ENCODE results near the gene CENPX.
A peak's percentile ranks its signal among the peaks of the same experiment; 100 is the strongest.

Gene CENPX

DNA sequence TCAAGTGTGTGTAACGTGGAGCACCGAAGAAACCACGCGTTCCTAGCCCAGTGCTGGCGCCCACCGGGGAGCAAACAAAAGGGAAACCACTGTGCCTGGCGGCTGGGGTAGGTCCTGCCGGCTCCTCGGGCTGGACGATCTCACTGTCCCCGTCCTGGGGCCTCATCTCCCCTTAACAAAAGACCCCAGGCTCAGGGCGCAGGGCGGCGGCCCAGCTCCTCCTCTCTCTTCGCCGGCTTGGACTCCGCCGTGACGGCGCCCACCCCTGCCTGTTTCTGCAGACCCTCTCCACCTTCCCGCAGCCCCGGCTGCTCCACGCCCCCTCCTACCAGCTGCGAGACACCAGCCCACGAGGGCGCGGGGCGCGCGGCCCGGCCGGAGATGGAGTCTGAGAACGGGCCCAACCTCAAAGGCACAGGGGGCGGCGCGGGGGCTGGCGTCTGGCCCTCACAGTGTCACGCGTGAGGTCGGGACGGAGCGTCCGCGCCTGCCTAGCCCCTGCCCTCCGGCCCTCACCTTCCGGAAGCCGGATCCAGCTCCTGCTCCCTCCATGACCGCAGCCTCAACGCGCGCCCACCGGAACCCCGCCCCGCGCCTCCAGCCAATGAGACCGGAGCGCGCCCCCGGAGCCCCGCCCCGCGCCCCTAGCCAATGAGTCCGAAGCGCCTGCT, at the start of gene CENPX:
Gene CENPX, minus strand, starts transcription at position 569 of the 671 bp plus-strand sequence. Its CDS starts 17 bp downstream, at position 552.
- DNase-seq, result no peak

DNA sequence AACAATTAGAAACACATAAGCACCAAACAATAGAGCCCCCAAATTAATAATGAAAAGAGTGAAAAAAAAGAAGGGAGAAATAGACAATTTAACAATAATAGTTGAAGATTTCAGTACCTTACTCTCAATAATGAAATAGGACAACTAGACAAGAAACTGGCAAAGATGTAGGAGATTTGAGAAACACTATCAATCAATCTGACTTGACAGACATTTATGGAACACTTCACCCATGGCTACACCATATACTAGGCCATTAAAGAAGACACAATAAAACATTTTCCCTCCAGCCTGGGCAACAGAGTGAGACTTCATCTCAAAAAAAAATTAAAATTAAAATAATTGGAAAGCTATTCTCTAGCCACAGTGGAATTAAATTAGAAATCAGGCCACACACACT, 47.9 kb upstream of the CENPX start:
- no peak for DNase-seq

DNA sequence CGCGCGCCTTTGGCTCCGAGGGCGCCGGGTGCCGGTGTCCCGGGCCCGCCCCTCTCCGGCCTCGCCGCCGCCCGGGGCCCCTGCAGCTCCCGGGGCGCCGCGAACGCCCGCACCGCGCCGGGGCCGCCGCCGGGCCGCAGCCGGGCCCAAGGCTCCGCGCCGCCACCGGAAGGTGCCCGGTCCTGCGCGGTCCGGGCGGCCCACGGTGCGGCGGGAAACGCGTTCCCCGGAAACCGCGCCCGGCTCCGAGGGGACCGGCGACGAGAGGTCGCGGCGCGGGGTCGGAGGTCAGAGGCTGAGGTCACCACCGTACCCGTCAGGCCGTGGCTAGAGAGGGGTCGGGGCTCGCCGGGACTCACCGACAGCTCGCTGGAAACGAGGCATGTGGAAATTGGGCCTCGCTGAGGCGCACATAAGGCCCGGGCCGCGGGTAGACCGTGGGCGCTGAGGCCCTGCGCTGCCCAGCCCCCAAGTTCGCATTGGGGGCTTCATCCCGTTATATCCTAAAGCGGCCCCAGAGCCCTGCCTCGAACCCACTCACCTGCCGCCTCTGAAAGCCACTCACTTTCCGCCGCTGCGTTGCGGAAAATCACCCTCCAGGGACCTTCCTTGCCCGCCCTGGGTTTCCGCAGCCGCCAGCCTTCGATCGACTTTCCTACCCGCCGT, 43.1 kb upstream of the CENPX start, which contains the start of gene DUS1L:
Gene DUS1L, minus strand, starts transcription at position 167 of the 666 bp plus-strand sequence. CDS start 745 bp downstream, outside the sequence.
- peak; percentile 80 for DNase-seq

DNA sequence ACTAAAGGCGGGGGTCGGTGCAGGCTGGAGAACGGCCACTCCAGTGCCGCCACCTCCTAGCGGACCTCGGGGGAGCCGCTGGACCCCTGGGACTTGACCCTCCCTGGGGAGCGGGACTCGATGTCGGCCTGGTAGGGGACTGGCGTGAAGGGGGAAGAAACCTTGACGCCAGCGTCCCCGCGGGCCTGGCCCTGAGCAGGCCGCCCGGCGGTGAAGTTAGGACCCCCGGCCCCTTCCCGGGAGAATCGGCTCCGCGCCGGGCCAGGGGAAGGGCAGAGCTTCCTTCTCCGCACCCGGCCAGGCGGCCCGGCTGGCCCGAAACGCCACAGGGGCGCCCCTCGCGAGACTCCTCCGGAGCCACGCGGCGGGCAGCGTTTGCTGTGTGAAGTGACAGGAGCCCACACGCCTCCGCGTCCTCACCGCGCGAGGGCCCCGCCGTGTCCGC, 42.5 kb upstream of the CENPX start:
- peak; percentile 49 for DNase-seq

DNA sequence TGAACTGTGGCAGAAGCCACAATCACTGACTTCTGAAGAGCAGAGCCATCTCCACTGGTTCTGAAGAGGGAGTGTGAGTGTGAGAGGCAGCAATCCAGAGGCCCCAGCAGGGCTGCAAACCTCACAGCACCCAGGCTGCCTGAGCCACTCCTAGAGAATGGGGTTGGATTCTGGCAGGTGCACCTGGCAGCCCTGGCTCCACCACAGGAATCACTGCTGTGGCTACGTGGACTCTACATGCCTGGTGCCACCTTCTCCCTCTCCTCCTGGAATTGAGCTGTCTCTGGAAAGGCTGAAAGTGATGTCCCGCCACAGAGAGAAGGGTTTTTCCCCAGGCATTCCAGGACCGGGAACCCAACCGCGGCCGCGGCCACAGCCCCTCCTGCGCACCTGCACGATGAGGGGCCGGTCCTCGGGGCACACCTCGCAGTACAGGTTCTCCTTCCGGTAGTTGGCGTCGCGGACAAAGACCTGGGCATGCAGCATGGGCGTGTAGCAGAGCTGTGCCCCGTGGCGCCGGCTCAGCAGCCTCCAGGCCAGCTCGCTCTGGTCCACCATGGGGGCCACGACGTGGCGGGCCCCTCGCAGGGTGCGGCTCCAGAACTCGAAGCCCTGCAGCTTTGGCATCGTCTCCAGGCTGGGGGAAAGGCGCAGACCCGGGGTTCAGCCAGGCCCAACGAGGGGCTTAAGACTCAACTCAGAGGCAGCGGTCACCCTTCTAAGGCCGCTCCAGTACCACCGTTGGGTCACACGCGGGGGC, 41.9 kb upstream of the CENPX start:
- DNase-seq, result no peak

DNA sequence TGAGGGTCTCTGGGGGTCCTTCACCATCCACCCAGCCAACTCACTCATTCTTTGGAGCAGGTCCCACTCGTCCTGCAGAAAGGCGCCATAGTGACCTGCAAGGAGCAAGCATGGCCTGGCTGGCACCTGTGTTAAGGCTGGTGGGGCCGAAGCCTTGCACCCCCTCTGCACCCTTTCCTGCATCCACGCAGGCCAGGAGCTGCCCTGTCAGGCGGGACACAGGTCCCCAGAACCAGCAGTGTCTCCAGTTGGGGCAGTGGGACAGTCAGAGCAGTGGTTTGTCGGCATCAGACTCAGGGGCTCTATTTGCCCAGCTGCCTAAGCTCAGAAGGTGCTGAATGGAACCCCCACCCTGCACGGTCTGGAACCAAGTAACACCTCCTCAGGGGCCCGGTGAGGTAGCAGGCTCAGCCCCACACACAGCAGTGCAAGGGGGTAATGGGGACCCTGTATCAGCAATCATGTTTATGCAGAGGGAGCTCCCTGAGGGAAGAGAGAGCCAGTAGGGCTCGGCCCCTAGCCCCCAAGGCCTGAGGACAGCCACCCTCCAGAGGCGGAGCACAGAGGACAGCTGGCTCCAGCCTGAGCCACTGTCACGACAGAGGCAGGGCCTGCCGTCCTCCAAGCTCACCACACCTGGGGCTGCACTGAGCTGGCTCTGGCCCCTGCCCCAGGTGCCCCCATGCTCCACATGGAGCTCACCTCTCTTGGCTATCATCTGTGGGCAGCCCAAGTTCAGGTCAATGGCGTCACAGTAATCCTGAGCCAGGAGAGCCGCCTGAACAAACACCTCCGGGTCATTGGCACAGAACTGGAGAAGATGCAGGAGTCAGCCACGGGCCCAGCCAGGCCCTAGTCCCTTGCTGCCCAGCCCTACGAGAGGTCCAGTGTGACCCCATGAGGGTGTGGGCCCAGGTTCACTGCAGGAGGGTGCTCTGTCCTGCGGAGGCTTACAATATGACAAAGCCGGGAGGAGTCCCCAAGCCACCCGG, 41.0 kb upstream of the CENPX start:
- DNase-seq, result no peak

DNA sequence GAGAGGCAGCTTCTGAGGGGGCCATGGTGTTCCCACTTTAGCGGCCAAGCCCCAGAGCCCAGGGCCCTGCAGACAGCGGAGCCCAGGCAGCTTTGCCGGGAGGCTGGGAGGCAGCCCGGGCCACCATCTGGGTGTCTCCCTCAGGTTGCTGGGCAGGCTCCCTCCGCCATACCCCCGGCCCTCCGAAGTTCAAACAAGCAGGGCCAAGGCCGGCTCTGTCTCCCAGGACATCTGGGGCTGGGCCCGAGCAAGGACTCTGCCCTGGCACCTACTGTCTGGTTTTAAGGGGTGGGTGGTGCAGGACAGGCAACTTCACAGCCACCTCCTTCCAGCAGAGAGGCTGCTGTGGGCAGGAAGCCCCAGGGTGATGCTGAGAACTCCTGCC, 40.3 kb upstream of the CENPX start:
- DNase-seq, result no peak

DNA sequence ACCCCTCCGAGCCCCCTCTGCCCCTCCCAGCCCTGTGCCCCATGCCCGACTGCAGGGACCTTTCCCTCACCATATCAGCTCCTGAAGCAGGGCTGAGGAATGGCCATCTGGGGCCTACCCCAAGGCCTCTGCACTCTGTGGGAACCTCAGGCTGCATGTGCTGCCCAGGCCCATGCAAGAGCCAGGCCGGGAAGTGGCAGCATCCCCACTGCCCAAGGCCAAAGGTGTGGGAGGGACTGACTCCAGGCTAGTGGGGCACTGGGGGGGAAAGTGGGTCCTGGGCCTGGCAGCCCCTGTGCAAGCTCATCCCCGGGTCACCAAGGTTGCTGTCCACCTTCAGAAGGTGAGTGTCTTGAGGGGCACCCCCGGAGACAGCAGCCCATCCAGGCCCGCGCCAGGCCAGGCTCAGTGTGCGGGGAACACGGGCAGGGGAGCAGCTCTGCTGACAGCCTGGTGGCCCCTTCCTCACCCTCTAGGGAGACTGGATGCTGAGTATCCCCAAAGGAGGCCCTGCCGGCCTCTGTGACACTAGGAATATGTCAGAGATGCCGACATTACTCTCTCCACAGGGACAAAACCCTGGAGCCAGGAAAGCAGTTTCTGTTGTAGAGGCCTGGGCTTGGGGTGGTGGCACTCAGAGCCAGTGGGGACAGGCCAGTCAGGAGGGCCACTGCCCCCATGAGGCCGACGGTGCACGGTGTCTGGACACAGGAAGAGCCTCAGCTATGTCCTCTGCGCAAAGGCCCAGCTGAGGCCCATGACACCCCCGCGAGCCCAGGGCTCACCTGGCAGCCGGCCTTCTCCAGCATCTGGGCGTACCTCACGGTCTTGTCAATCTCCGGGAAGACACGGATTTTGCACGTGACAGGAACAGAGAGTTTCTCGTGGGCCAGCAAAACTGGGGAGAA, 39.7 kb upstream of the CENPX start:
- DNase-seq, result no peak

DNA sequence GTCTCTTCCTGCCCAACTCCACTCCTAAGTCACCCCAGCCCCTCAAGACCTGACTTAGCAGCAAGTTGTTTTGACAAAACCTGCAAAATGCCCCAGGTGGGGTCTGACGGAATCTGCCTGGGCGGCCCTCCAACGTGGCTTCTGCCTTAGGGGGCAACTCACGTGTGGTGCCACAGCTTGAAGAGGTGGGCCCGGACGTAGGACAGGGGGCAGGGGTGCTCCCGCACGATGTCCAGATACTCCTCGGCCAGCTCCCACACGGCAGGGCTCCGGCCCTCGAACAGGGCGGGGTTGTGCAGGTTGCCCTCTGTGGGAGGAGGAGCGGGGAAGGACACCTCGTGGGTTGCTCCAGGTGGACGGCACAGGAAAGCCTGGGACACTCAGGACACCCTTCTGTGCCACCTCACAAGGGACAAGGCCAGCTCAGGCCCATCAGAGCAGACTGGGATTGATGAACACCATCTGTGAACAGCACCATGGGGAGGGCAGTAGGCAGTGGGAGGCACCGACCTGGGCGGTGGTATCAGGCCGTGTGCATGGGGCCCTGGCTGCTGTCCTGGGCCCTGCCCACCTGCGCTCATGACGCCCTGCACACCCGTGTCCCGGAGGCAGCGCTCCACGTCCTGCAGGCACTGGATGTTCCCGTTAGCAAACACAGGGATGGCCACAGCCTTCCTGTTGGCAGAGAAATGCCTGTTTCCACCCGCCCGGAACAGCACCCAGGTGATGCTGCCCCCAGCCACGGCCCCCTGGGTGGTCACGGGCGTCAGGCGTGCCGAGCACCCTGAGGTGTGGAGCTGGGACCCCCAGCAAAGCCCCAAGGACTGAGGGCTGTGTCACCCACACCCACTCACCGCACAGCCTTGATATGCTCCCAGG, 38.6 kb upstream of the CENPX start:
- no peak for DNase-seq

DNA sequence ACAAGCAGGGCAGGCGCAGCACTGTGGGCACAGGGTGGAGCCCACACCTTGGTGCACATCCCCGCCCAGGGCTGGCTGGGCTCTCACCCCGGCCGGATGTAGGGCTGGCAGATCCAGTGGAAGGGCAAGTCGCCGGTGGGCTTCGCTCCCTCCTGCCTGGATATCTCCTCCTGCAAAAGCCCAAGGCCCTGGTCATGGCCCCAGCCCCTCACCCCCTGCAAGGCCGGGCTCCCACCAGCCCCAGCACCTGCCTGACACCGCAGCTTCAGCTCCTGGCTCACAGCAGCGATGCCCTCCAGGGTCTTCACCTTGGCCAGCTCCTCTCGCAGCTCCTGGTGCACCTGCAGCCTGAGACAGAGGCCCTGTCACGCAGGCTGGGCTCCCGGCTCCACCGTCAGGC, 37.9 kb upstream of the CENPX start:
- DNase-seq, result no peak

DNA sequence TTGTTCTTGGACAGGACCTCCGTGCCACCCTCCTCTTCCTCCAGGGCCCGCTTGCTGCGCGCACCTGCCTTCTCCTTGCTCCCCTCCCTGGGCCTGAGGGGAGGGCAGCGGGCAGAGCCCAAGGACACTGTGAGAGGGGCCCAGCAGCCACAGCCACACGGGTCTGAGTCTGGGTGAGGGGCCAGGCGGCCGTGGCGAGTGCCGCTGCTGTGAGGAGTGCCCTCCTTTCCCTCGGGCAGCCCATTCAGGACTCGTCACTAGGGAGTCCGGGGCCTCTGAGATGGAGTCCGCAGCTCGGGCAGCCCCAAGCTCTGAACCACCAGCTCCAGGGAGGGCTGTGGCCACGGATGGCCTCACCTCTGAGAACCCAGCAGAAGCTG, 37.3 kb upstream of the CENPX start:
- no peak for DNase-seq

DNA sequence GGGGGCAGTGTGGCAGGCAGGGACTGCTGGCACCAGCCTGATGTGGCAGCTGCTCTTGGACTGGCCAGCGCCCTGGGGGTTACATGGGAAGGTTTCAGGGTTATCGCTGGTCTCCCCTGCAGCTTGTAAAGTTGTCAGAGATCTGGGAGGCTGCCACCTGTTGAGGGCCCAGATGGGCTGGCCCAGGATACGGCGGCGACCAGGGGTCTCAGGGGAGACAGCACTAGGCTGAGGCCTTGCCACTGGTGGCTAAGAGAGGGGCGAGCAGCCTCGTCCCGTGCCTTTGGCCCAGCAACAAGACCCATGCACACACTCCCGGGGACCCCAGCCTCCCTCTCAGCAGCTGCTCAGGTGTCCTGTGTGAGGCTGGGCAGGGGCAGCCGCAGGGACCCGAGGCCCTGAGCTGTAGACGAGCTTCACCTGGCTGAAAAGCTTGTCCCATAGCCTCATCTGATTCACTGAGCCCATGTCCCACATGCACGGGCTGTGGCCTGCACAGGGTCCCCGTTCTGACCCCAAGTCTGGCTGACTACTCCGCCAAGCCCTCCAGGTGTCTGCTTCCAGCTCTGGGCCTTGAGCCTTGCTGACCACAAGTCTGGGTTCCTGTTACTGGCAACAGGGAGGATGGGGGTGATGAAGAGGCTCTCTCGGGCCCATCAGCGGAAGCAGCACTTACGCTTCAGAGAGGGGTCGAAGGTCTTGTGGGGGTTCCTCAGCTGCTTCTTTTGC, 36.8 kb upstream of the CENPX start:
- no peak for DNase-seq

DNA sequence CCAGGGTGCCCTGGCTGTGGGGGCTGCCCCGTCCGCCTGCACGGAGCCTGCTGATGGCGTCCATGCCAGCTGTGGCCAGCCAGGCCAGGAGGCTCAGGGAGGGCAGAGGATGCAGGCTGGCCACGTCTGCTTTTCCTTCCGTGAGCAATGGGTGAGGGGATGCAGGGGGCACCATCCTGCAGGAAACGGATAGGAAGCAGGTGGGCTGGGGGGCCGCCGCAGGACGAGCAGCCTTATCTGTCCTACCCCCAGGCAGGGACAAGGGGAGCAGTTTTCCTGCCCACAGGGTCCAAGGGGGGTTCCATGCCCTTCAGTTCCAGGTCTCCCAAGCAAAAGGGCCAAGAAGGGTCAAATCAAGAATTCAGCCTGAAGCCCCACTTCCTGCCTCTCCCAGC, 36.2 kb upstream of the CENPX start:
- DNase-seq, result no peak

DNA sequence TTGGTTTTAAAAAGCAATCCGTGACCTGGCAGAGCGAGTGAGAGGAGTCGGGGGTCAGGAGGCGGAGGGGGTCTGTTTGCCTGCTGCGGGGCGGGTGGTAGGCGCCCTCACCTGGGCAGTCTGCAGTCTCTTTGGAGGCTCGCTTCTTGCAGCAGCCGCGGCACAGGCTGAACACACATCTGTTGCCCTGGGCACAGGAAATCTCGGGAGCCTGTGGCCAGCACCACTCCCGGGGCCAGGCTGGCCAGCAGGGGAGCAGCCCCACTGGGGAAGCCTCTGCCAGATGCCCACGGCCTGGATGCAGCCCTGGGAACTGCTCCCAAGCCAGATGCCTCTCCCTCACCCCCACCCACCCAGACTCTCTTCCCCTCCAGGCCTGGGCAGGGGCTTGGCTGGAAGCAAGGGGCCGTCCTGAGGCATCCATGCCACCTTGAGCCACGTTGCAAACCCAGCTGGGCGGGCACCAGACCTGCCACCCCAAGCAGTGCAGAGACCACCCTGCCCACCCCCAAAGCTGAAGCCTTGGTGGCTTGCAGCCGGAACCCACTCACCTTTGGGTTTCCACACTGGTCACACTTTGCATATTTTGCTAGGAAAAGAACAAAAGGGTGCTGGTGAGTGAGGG, 35.7 kb upstream of the CENPX start:
- no peak for DNase-seq

DNA sequence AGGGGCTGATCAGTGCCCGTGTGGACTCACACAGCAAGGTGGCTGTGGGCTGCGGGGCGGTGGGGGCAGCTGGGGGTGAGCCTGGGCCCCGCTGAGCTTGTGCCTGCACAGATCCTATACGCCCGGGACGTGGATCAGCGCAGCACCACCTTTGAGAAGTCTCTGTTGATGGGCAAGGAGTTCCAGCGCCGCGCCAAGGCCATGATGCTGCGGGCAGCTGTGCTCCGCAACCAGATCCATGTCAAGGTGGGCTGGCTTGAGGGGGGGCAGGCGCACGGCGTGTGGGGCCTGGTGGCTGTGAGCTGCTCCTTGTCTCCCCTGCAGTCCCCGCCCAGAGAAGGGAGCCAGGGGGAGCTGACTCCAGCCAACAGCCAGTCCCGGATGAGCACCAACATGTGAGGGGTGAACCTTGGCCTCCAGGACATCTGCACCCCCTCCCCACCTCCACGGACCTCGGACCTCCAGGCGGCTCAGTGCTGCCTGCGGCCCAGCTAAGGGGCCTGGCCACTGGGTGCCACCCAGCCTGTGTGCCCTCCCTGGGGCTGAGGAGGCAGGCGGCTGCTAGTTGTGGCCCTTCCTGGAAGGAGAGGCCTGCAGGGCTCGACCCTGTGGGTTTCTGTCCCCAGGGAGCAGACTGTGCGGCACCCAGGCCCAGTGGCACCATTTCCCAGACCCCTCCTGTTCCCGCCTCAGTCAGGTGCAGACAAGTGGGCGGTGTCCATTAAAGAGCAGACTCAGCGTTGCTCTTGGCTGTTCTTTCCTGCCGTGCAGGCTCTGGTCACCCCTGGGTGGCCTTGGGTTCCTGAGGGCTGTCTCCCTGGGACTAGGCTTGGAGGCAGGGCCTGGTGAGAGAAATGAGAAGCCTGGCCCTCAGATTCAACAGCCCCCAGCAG, 34.3 kb upstream of the CENPX start:
- no peak for DNase-seq

DNA sequence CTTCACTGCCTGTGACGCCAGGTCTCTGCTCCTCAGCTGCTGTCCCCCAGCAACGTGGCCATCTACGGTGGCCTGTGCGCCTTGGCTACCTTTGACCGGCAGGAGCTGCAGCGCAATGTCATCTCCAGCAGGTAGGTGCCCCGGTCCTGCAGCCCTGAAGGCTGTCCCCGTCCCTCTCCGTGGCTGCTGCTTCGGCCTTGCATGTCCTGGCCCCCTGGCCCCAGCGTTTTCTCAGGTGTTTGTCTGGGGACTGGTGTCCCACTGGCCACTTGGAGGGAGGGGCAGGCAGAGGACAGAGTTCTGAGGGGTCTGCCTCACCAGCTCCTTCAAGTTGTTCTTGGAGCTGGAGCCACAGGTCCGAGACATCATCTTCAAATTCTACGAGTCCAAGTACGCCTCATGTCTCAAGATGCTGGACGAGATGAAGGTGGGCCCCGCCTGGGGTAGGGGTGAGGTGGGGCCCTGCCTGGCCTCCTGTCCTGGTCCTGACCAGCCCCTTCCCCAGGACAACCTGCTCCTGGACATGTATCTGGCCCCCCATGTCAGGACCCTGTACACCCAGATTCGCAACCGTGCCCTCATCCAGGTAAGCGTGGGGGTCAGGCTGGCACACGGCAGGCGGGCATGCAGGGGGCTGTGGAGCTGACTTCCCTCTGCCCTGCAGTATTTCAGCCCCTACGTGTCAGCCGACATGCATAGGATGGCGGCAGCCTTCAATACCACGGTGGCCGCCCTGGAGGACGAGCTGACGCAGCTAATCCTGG, 33.5 kb upstream of the CENPX start:
- DNase-seq, result no peak
